SK-N-SH treated with all-trans-retinoic acid at 6 μM for 48 hours (cell line): ENCODE measurements around the gene LHFPL3.

ENCODE experiments used
- ATAC-seq: fragments of 200-7000 bp; cut with Tn5 transposase; 3 replicates; pipeline ENCODE4 v1.9.1; 2020; ENCODE audit warnings: mild to moderate bottlenecking, moderate library complexity
- BACH2 ChIP-seq: fragments of 250-450 bp; sonication (Bioruptor Pico); IDR thresholded peaks from 2 replicates; pipeline ENCODE4 v1.9.0; 2021; ENCODE audit warnings: mild to moderate bottlenecking, borderline replicate concordance
- CREB5 ChIP-seq: fragments of 250-450 bp; sonication (Bioruptor Pico); IDR thresholded peaks from 2 replicates; pipeline ENCODE4 v1.5.1; 2020; ENCODE audit warnings: low read depth, mild to moderate bottlenecking, moderate library complexity
- CSDC2 ChIP-seq: fragments of 250-450 bp; sonication (Bioruptor Pico); IDR thresholded peaks from 2 replicates; pipeline ENCODE4 v1.5.0; 2020; ENCODE audit warnings: mild to moderate bottlenecking, moderate library complexity
- CSRNP3 ChIP-seq: fragments of 250-450 bp; sonication (Bioruptor Pico); IDR thresholded peaks from 2 replicates; pipeline ENCODE4 v1.5.1; 2021; ENCODE audit warnings: mild to moderate bottlenecking, moderate library complexity
- ESRRG ChIP-seq: fragments of 250-450 bp; sonication (Bioruptor Pico); IDR thresholded peaks from 2 replicates; pipeline ENCODE4 v1.6.1; 2021; ENCODE audit warnings: mild to moderate bottlenecking
- GLIS3 ChIP-seq: fragments of 250-450 bp; sonication (Bioruptor Pico); IDR thresholded peaks from 2 replicates; pipeline ENCODE4 v1.5.0; 2020; ENCODE audit warnings: mild to moderate bottlenecking, moderate library complexity
- OSR1 ChIP-seq: fragments of 250-450 bp; sonication (Bioruptor Pico); IDR thresholded peaks from 2 replicates; pipeline ENCODE4 v1.8.0; 2022; ENCODE audit warnings: moderate library complexity, mild to moderate bottlenecking, inconsistent platforms
- PATZ1 ChIP-seq: fragments of 250-450 bp; sonication (Bioruptor Pico); IDR thresholded peaks from 2 replicates; pipeline ENCODE4 v1.8.0; 2020; ENCODE audit warnings: mild to moderate bottlenecking, moderate library complexity, borderline replicate concordance
- POU6F1 ChIP-seq: fragments of 250-450 bp; sonication (Bioruptor Pico); IDR thresholded peaks from 2 replicates; pipeline ENCODE4 v1.8.0; 2021; ENCODE audit warnings: low read depth, mild to moderate bottlenecking, moderate library complexity, borderline replicate concordance
- PPARA ChIP-seq: fragments of 250-450 bp; sonication (Bioruptor Pico); IDR thresholded peaks from 2 replicates; pipeline ENCODE4 v1.5.0; 2020; ENCODE audit warnings: mild to moderate bottlenecking, borderline replicate concordance
- RARB ChIP-seq: fragments of 250-450 bp; sonication (Bioruptor Pico); IDR thresholded peaks from 2 replicates; pipeline ENCODE4 v1.8.0; 2021; ENCODE audit warnings: mild to moderate bottlenecking, moderate library complexity
- SNAI2 ChIP-seq: fragments of 250-450 bp; sonication (Bioruptor Pico); IDR thresholded peaks from 2 replicates; pipeline ENCODE4 v1.5.0; 2020; ENCODE audit warnings: mild to moderate bottlenecking, moderate library complexity
- TCF4 ChIP-seq: fragments of 250-450 bp; sonication (Bioruptor Pico); IDR thresholded peaks from 2 replicates; pipeline ENCODE4 v1.8.0; 2021; ENCODE audit warnings: mild to moderate bottlenecking, moderate library complexity, borderline replicate concordance
- TOX ChIP-seq: fragments of 250-450 bp; sonication (Bioruptor Pico); IDR thresholded peaks from 2 replicates; pipeline ENCODE4 v1.8.0; 2021; ENCODE audit warnings: mild to moderate bottlenecking, moderate library complexity, borderline replicate concordance
- TSHZ2 ChIP-seq: fragments of 250-450 bp; sonication (Bioruptor Pico); IDR thresholded peaks from 2 replicates; pipeline ENCODE4 v1.5.0; 2020; ENCODE audit warnings: mild to moderate bottlenecking, moderate library complexity
- ZC3H10 ChIP-seq: fragments of 250-450 bp; sonication (Bioruptor Pico); IDR thresholded peaks from 2 replicates; pipeline ENCODE4 v1.5.1; 2021; ENCODE audit warnings: mild to moderate bottlenecking, moderate library complexity
- ZFP3 ChIP-seq: fragments of 250-450 bp; sonication (Bioruptor Pico); IDR thresholded peaks from 2 replicates; pipeline ENCODE4 v1.5.0; 2020; ENCODE audit warnings: mild to moderate bottlenecking, moderate library complexity
- ZFP30 ChIP-seq: fragments of 450-650 bp; formaldehyde crosslinking; IDR thresholded peaks from 2 replicates; pipeline ENCODE4 v1.5.0; 2022; ENCODE audit warnings: mild to moderate bottlenecking, moderate library complexity
- ZNF565 ChIP-seq: fragments of 450-650 bp; formaldehyde crosslinking; conservative IDR thresholded peaks from 2 replicates; pipeline ENCODE4 v1.5.0; 2020; ENCODE audit warnings: low read depth, mild to moderate bottlenecking, moderate library complexity
- ZNF70 ChIP-seq: fragments of 450-650 bp; formaldehyde crosslinking; IDR thresholded peaks from 2 replicates; pipeline ENCODE4 v1.5.0; 2020; ENCODE audit warnings: mild to moderate bottlenecking, moderate library complexity
- ZNF8 ChIP-seq: fragments of 450-650 bp; formaldehyde crosslinking; IDR thresholded peaks from 2 replicates; pipeline ENCODE4 v1.5.0; 2020; ENCODE audit warnings: mild to moderate bottlenecking, moderate library complexity

Gene LHFPL3

GRCh38 chr7:104789780-104790179 lies 461.4 kb downstream of the LHFPL3 start:
- no peak for ATAC-seq
- TF ChIP-seq CREB5 (CRISPR knock-in tag) (no peak), PATZ1 (CRISPR knock-in tag) (no peak), OSR1 (CRISPR knock-in tag) (no peak), GLIS3 (CRISPR knock-in tag) (no peak), ZNF565 (no peak), ZFP30 (CRISPR knock-in tag) (no peak), CSDC2 (CRISPR knock-in tag) (no peak), TCF4 (CRISPR knock-in tag) (no peak), ZNF8 (CRISPR knock-in tag) (no peak), ESRRG (CRISPR knock-in tag) (no peak), RARB (CRISPR knock-in tag) (no peak), ZNF70 (CRISPR knock-in tag) (no peak), ZC3H10 (no peak), SNAI2 (CRISPR knock-in tag) (no peak), ZFP3 (no peak), PPARA (CRISPR knock-in tag) (no peak), CSRNP3 (no peak), POU6F1 (no peak)
- TF ChIP-seq, all 23 proteins: peak for 0

- no peak for TF ChIP-seq GLIS3 (CRISPR knock-in tag)
- no peak for TF ChIP-seq OSR1 (CRISPR knock-in tag)
- no peak for TF ChIP-seq ZNF565
- TF ChIP-seq CREB5 (CRISPR knock-in tag): no peak
- no peak for TF ChIP-seq TCF4 (CRISPR knock-in tag)
- TF ChIP-seq PPARA (CRISPR knock-in tag): no peak
- TF ChIP-seq CSRNP3: no peak
- TF ChIP-seq TSHZ2: no peak
- no peak for TF ChIP-seq ZNF8 (CRISPR knock-in tag)
- TF ChIP-seq CSDC2 (CRISPR knock-in tag): no peak
- no peak for TF ChIP-seq SNAI2 (CRISPR knock-in tag)
- TF ChIP-seq POU6F1: no peak
- TF ChIP-seq ESRRG (CRISPR knock-in tag): no peak
- TF ChIP-seq TOX: no peak
- TF ChIP-seq ZNF70 (CRISPR knock-in tag): no peak
- TF ChIP-seq BACH2 (CRISPR knock-in tag): no peak
- no peak for ATAC-seq
Observed at GRCh38 chr7:104790440-104790839, 462.0 kb downstream of the LHFPL3 start.
